Adrenal gland (tissue), 5 donors: Measurements from ENCODE around the gene MPV17L.

ENCODE experiments used
- CTCF ChIP-seq, 6 experiments: fragments of 450-650 bp in 4 of 6; fragments of 200-600 bp in 2 of 6; sonication (generic) in 1 of 6; IDR thresholded peaks; 1 replicate in 5 of 6; 2 replicates in 1 of 6; pipeline versions ENCODE4 v1.5.1 to v1.8.0; 2016 to 2021; ENCODE audit warnings: antibody characterized with exemption in 6 of 6, mild to moderate bottlenecking in 2 of 6, moderate library complexity in 1 of 6
- POLR2A ChIP-seq, 2 donors: fragments of 450-650 bp; IDR thresholded peaks; one replicate each; pipeline ENCODE4 v1.6.1; 2017; ENCODE audit warnings: antibody characterized with exemption in 2 of 2, mild to moderate bottlenecking in 2 of 2, moderate library complexity in 1 of 2
- donor health status: DM: no; HTN: no; CAD: no.

GRCh38 chr16:15457958-15458357, 62.4 kb downstream of the MPV17L start:
- TF ChIP-seq CTCF (IDR thresholded peaks at IDR 0.05): no peak
- TF ChIP-seq POLR2A (IDR thresholded peaks at IDR 0.05): no peak
